ENCODE data around the gene HIGD1C.

- no peak for TF ChIP-seq POLR2A (IDR thresholded peaks at IDR 0.05; ENCODE audit: low read depth, low read length)
- no peak for TF ChIP-seq TAF1 (IDR thresholded peaks at IDR 0.05; ENCODE audit: low read depth, low read length)
- no peak for TF ChIP-seq PAX5 (IDR thresholded peaks at IDR 0.05; ENCODE audit: insufficient read depth, low read length, severe bottlenecking)
Observed at GRCh38 chr12:50979369-50980052, 27.2 kb downstream of the HIGD1C start.

Measured in GM12891 (cell line).